A673 (cell line): ENCODE results near the gene MAN2B1. TPM values are rescaled to one million over a fixed set of nuclear protein-coding genes. Genes with fewer than 3 reads are reported as not detected.

Experiments used
- BruUV-seq: library from RNA; stranded (reverse); fragments of 400-500 nt; replicated peaks from 2 replicates; lab custom pipeline; 2021; lab: Mats Ljungman, UMichigan
- CTCF ChIA-PET: fragments of 300-600 bp; sonication (Branson Sonifier 250); formaldehyde crosslinking; loops from one replicate; lab custom pipeline; 2022; ENCODE audit warnings: antibody characterized with exemption; lab: Charles Lee
- POLR2A ChIA-PET: fragments of 300-600 bp; sonication (Branson Sonifier 250); formaldehyde crosslinking; loops from one replicate; lab custom pipeline; 2022; ENCODE audit warnings: antibody characterized with exemption; ENCODE audit not compliant: low non-redundant PET; lab: Charles Lee
- DNase-seq: peaks from one replicate; pipeline ENCODE4 v3.0.0-alpha.2; 2015; ENCODE audit warnings: low spot score
- H3K27ac ChIP-seq: fragments of 200-600 bp; sonication (generic); 2 replicates; pipeline ENCODE4 v1.5.1; 2016; ENCODE audit warnings: mixed run types, low read depth, mild to moderate bottlenecking, mixed read lengths, antibody characterized with exemption, low read length; ENCODE audit not compliant: poor library complexity, severe bottlenecking
- H3K27me3 ChIP-seq: fragments of 200-600 bp; sonication (generic); replicated peaks from 2 replicates; pipeline ENCODE4 v1.6.1; 2017; ENCODE audit warnings: mixed run types, low read depth, mild to moderate bottlenecking, mixed read lengths, antibody characterized with exemption, low read length; ENCODE audit not compliant: insufficient read depth, poor library complexity
- H3K36me3 ChIP-seq: fragments of 200-600 bp; sonication (generic); 2 replicates; pipeline ENCODE4 v1.6.1; 2016; ENCODE audit warnings: mixed run types, mild to moderate bottlenecking, mixed read lengths, antibody characterized with exemption, low read length; ENCODE audit not compliant: insufficient read depth, poor library complexity, severe bottlenecking
- H3K4me1 ChIP-seq: fragments of 200-600 bp; sonication (generic); 2 replicates; pipeline ENCODE4 v1.6.1; 2017; ENCODE audit warnings: mixed run types, mild to moderate bottlenecking, mixed read lengths, antibody characterized with exemption, low read length; ENCODE audit not compliant: insufficient read depth, poor library complexity, severe bottlenecking
- H3K4me3 ChIP-seq: fragments of 200-600 bp; sonication (generic); 2 replicates; pipeline ENCODE4 v1.5.1; 2016; ENCODE audit warnings: low read depth, mixed run types, mild to moderate bottlenecking, mixed read lengths, low read length; ENCODE audit not compliant: poor library complexity, severe bottlenecking
- H3K9me3 ChIP-seq: fragments of 200-600 bp; sonication (generic); 2 replicates; pipeline ENCODE4 v1.6.1; 2016; ENCODE audit warnings: mixed run types, low read depth, mild to moderate bottlenecking, mixed read lengths, antibody characterized with exemption, low read length; ENCODE audit not compliant: poor library complexity, severe bottlenecking
- CTCF ChIP-seq: fragments of 300-800, 200-600 bp; sonication (generic); conservative IDR thresholded peaks from 2 replicates; pipeline ENCODE4 v1.5.1; 2017; ENCODE audit warnings: low read depth, mild to moderate bottlenecking, antibody characterized with exemption, low read length, moderate library complexity, mixed read lengths
- EZH2 ChIP-seq: fragments of 200-600 bp; sonication (generic); IDR thresholded peaks from 2 replicates; pipeline ENCODE4 v1.6.1; 2017; ENCODE audit warnings: borderline replicate concordance, low read depth, mild to moderate bottlenecking, mixed read lengths, antibody characterized with exemption, low read length; ENCODE audit not compliant: poor library complexity, severe bottlenecking
- intact Hi-C: fragments of 100-400 bp; cut with micrococcal nuclease; formaldehyde crosslinking; loops from one replicate; pipeline ENCODE4 v1.10.0; 2022; ENCODE audit not compliant: unreplicated experiment
- total RNA-seq: library from RNA; stranded (reverse); gene quantifications from 2 replicates; pipeline ENCODE4 v1.2.3, GENCODE V29; 2021

MAN2B1 gene
- total RNA-seq, 1 experiment from 2014 or later: 64.4 TPM

DNA sequence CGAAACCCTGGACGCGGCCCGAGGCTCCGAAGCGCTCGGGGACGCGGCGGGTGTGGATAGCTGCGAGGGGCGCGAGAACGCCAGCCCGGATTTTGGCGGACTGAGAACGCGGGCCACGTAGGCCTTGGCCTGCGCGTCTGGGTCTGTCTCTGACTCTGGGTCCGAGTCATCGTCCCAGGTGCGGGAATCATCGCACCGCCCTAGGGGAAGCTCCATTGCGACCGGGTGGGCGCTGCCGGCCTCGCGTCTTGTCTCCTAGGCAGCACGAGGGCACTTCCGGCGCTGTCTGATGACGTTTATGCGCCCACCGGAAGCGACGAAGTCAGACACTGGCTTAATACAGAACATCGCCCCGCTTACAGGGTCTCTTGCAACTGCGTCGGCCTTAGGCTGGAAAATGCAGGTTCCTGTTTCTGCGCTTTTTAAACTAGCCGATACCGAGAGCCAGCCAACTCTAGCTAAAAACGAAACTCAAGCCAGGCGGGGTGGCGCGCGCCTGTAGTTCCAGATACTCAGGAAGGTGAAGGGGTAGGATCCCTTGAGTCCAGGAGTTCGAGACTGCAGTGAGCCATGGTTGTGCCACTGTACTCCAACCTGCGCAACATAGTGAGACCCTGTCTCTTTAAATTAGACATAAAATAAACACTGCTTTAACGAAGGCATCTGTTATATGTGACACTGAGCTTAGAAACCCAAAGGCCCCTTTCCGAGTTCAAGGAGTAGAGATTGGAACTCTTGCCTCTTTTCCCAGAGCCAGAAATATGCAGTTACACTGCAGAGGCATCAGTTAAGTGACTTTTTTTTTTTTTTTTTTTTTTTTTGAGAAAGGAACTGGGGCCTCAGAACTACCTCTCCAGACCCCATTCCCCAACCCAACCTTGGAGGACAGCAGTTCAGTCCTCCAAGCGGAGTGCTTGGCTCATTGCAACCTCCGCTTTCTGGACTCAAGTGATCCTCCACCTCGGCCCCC lies 30.1 kb upstream of the MAN2B1 start, which contains the start of gene FBXW9:
TSS of gene FBXW9 (minus strand) at position 266 of the 970 bp plus-strand sequence. CDS start at position 216, 50 bp downstream.
- Histone ChIP-seq H3K4me1 (peaks cover 11% of the 10 kb centered on the region), H3K4me3 (peak within 1 kb of the TSS; percentile 89), H3K27me3 (no peaks in the 10 kb centered on the region), H3K9me3 (no peaks in the 10 kb centered on the region), H3K27ac (peak within 1 kb of the TSS; percentile 83), H3K36me3 (peaks cover 24% of the 10 kb centered on the region)
- TF ChIP-seq CTCF (no peak), EZH2 (no peak)
- peak; percentile 97 for DNase-seq
- BruUV-seq: TSS peak; percentile 98
- intact Hi-C loops: no loop called here
- ChIA-PET CTCF (interaction anchor here (0.5 to 1.0 kb wide), 3 partner anchors 64 to 85 kb away, joined by 3 to 7 read pairs (median 3); no protein-coding TSS in a partner anchor), POLR2A (interaction anchor here (0.6 kb wide), 2 partner anchors 14 to 1664 kb away, joined by 3 to 8 read pairs; no protein-coding TSS in a partner anchor)

DNA sequence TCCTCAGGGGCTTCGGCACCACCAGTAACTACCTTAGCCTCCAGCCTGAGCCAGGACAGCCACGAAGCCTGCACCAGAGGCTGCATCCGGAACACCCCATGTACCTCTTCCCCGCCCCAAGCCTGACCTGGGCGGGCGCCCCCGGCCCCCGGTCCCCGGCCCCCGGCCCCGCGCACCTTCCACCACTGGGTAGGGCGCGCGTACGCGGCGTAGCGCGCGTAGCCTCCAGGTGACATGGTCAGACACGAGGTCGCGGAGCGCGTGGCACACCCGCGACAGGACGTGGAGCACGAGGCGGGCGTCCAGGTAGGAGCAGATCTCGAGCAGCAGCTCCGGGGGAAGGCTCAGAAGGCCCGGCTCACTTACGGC lies 29.4 kb upstream of the MAN2B1 start:
- DNase-seq: no peak
- POLR2A ChIA-PET: interaction anchor here (0.6 kb wide), 1 partner anchor 1664 kb away, joined by 8 read pairs; no protein-coding TSS in a partner anchor
- Histone ChIP-seq H3K4me3 (peak overlapping the region; percentile 89), H3K9me3 (no peaks in the 10 kb centered on the region), H3K36me3 (peaks cover 17% of the 10 kb centered on the region), H3K27me3 (no peaks in the 10 kb centered on the region), H3K27ac (peak overlapping the region; percentile 83), H3K4me1 (peaks cover 11% of the 10 kb centered on the region)
- no TSS peak for BruUV-seq
- CTCF ChIA-PET: interaction anchor here (0.5 to 1.0 kb wide), 2 partner anchors 65 to 84 kb away, joined by 3 read pairs; no protein-coding TSS in a partner anchor
- TF ChIP-seq CTCF: no peak
- TF ChIP-seq EZH2: no peak
- intact Hi-C loops: no loop called here

DNA sequence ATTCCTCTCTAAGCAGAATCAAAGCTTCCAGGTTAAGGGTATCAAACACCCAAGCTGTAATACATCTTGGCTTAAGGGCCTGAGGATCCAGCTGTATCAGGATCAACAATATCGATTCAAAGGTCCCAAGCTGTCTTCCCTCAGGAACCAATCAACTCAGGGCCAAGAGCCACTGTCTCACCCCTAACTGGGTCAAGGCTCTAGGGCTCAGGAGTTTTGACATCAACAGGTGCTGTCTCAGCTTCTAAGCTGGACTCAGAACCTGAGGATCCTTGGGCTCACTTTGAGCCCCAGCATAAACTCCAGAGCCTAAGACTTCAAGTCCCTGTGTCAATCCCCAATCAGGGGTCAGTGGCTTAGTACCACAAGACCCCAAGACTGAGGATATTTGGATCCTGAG lies 29.0 kb upstream of the MAN2B1 start:
- H3K9me3 ChIP-seq: no peaks in the 10 kb centered on the region
- no peaks in the 10 kb centered on the region for H3K27me3 ChIP-seq
- peaks cover 11% of the 10 kb centered on the region for H3K4me1 ChIP-seq
- BruUV-seq: no TSS peak
- peak overlapping the region; percentile 83 for H3K27ac ChIP-seq
- H3K4me3 ChIP-seq: peak overlapping the region; percentile 89
- peaks cover 13% of the 10 kb centered on the region for H3K36me3 ChIP-seq
- no peak for TF ChIP-seq EZH2
- no peak for TF ChIP-seq CTCF
- POLR2A ChIA-PET: interaction anchor here (0.6 kb wide), 1 partner anchor 15 kb away, joined by 3 read pairs; no protein-coding TSS in a partner anchor
- no peak for DNase-seq
- CTCF ChIA-PET: no interaction called here
- intact Hi-C loops: no loop called here
